SK-N-SH treated with all-trans-retinoic acid at 6 μM for 48 hours (cell line): ENCODE results near the gene MAP2.

Experiments
- CSDC2 ChIP-seq: fragments of 250-450 bp; sonication (Bioruptor Pico); IDR thresholded peaks from 2 replicates; pipeline ENCODE4 v1.5.0; 2020; ENCODE audit warnings: mild to moderate bottlenecking, moderate library complexity
- ESRRG ChIP-seq: fragments of 250-450 bp; sonication (Bioruptor Pico); IDR thresholded peaks from 2 replicates; pipeline ENCODE4 v1.6.1; 2021; ENCODE audit warnings: mild to moderate bottlenecking
- ISL1 ChIP-seq: fragments of 250-450 bp; sonication (Bioruptor Pico); IDR thresholded peaks from 2 replicates; pipeline ENCODE4 v2.1.2; 2022; ENCODE audit warnings: mild to moderate bottlenecking, moderate library complexity
- OSR1 ChIP-seq: fragments of 250-450 bp; sonication (Bioruptor Pico); IDR thresholded peaks from 2 replicates; pipeline ENCODE4 v1.8.0; 2022; ENCODE audit warnings: moderate library complexity, mild to moderate bottlenecking, inconsistent platforms
- PPARA ChIP-seq: fragments of 250-450 bp; sonication (Bioruptor Pico); IDR thresholded peaks from 2 replicates; pipeline ENCODE4 v1.5.0; 2020; ENCODE audit warnings: mild to moderate bottlenecking, borderline replicate concordance
- RARB ChIP-seq: fragments of 250-450 bp; sonication (Bioruptor Pico); IDR thresholded peaks from 2 replicates; pipeline ENCODE4 v1.8.0; 2021; ENCODE audit warnings: mild to moderate bottlenecking, moderate library complexity
- TCF4 ChIP-seq: fragments of 250-450 bp; sonication (Bioruptor Pico); IDR thresholded peaks from 2 replicates; pipeline ENCODE4 v1.8.0; 2021; ENCODE audit warnings: mild to moderate bottlenecking, moderate library complexity, borderline replicate concordance
- ZC3H10 ChIP-seq: fragments of 250-450 bp; sonication (Bioruptor Pico); IDR thresholded peaks from 2 replicates; pipeline ENCODE4 v1.5.1; 2021; ENCODE audit warnings: mild to moderate bottlenecking, moderate library complexity
- ZFP3 ChIP-seq: fragments of 250-450 bp; sonication (Bioruptor Pico); IDR thresholded peaks from 2 replicates; pipeline ENCODE4 v1.5.0; 2020; ENCODE audit warnings: mild to moderate bottlenecking, moderate library complexity
- ZFP30 ChIP-seq: fragments of 450-650 bp; formaldehyde crosslinking; IDR thresholded peaks from 2 replicates; pipeline ENCODE4 v1.5.0; 2022; ENCODE audit warnings: mild to moderate bottlenecking, moderate library complexity
- TF ChIP-seq, protein P1 (sequence below): fragments of 250-450 bp; sonication (Bioruptor Pico); IDR thresholded peaks from 2 replicates; pipeline ENCODE4 v1.5.1; 2021; ENCODE audit warnings: mild to moderate bottlenecking, moderate library complexity
- TF ChIP-seq, protein P2 (sequence below): fragments of 250-450 bp; sonication (Bioruptor Pico); IDR thresholded peaks from 2 replicates; pipeline ENCODE4 v1.5.1; 2020; ENCODE audit warnings: low read depth, mild to moderate bottlenecking, moderate library complexity
- TF ChIP-seq, protein P3 (sequence below): fragments of 250-450 bp; sonication (Bioruptor Pico); IDR thresholded peaks from 2 replicates; pipeline ENCODE4 v1.8.0; 2020; ENCODE audit warnings: mild to moderate bottlenecking, moderate library complexity, borderline replicate concordance

DNA sequence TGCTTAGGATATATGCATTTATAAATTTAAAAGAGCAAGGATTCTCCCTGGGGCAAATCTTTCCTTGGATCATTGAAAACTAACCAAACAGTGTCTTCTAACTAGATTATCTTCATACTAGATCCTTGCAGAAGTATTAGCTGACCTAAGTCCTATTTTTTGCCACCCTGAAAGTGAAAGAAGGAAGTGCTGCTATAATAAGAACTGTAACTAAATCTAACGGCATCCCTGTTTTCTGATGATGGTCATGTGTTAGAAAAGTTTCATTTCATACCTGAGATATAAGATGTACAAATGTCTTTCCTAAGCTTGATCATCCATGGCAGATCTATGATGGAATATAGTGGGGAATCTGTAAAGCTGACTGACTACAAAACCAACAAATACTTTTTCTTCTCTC, 102.7 kb downstream of the MAP2 start:
- TF ChIP-seq, protein P1, sequence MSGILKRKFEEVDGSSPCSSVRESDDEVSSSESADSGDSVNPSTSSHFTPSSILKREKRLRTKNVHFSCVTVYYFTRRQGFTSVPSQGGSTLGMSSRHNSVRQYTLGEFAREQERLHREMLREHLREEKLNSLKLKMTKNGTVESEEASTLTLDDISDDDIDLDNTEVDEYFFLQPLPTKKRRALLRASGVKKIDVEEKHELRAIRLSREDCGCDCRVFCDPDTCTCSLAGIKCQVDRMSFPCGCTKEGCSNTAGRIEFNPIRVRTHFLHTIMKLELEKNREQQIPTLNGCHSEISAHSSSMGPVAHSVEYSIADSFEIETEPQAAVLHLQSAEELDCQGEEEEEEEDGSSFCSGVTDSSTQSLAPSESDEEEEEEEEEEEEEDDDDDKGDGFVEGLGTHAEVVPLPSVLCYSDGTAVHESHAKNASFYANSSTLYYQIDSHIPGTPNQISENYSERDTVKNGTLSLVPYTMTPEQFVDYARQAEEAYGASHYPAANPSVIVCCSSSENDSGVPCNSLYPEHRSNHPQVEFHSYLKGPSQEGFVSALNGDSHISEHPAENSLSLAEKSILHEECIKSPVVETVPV (CRISPR knock-in tag): no peak
- TF ChIP-seq ISL1 (no peak), ZFP30 (CRISPR knock-in tag) (no peak), PPARA (CRISPR knock-in tag) (no peak), ZFP3 (CRISPR knock-in tag) (no peak), RARB (CRISPR knock-in tag) (no peak), ESRRG (CRISPR knock-in tag) (no peak), TCF4 (no peak), OSR1 (no peak), ZC3H10 (CRISPR knock-in tag) (no peak), CSDC2 (CRISPR knock-in tag) (no peak)
- TF ChIP-seq, protein P2, sequence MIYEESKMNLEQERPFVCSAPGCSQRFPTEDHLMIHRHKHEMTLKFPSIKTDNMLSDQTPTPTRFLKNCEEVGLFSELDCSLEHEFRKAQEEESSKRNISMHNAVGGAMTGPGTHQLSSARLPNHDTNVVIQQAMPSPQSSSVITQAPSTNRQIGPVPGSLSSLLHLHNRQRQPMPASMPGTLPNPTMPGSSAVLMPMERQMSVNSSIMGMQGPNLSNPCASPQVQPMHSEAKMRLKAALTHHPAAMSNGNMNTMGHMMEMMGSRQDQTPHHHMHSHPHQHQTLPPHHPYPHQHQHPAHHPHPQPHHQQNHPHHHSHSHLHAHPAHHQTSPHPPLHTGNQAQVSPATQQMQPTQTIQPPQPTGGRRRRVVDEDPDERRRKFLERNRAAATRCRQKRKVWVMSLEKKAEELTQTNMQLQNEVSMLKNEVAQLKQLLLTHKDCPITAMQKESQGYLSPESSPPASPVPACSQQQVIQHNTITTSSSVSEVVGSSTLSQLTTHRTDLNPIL (CRISPR knock-in tag): no peak
- TF ChIP-seq, protein P3, sequence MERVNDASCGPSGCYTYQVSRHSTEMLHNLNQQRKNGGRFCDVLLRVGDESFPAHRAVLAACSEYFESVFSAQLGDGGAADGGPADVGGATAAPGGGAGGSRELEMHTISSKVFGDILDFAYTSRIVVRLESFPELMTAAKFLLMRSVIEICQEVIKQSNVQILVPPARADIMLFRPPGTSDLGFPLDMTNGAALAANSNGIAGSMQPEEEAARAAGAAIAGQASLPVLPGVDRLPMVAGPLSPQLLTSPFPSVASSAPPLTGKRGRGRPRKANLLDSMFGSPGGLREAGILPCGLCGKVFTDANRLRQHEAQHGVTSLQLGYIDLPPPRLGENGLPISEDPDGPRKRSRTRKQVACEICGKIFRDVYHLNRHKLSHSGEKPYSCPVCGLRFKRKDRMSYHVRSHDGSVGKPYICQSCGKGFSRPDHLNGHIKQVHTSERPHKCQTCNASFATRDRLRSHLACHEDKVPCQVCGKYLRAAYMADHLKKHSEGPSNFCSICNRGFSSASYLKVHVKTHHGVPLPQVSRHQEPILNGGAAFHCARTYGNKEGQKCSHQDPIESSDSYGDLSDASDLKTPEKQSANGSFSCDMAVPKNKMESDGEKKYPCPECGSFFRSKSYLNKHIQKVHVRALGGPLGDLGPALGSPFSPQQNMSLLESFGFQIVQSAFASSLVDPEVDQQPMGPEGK (CRISPR knock-in tag): no peak
